Glutamatergic neuron (in vitro differentiated cells): Measurements from ENCODE around the gene VWA3B. TPM values are rescaled to one million over a fixed set of nuclear protein-coding genes. Genes with fewer than 3 reads are reported as not detected.
"Not testable (repeated sequence)": the region's sequence is repeated elsewhere in the genome, so short reads cannot be mapped to it uniquely, and the experiment has no call there.

Source experiments
- DNase-seq: peaks from one replicate; pipeline ENCODE4 v3.0.0; 2022
- H3K27ac Mint-ChIP-seq: one replicate; pipeline ENCODE4 v1.8.0; 2020; ENCODE audit warnings: mild to moderate bottlenecking, mixed read lengths, inconsistent platforms; ENCODE audit not compliant: unreplicated experiment
- H3K27me3 Mint-ChIP-seq: one replicate; pipeline ENCODE4 v1.8.0; 2020; ENCODE audit warnings: mild to moderate bottlenecking, moderate library complexity, mixed read lengths, inconsistent platforms; ENCODE audit not compliant: unreplicated experiment
- H3K36me3 Mint-ChIP-seq: one replicate; pipeline ENCODE4 v1.8.0; 2020; ENCODE audit warnings: mild to moderate bottlenecking, mixed read lengths, inconsistent platforms; ENCODE audit not compliant: unreplicated experiment
- H3K4me1 Mint-ChIP-seq: one replicate; pipeline ENCODE4 v1.8.0; 2020; ENCODE audit warnings: mild to moderate bottlenecking, low read depth, mixed read lengths, inconsistent platforms; ENCODE audit not compliant: unreplicated experiment
- H3K4me3 Mint-ChIP-seq: one replicate; pipeline ENCODE4 v1.8.0; 2020; ENCODE audit warnings: mild to moderate bottlenecking, mixed read lengths, inconsistent platforms; ENCODE audit not compliant: unreplicated experiment
- H3K9me3 Mint-ChIP-seq: one replicate; pipeline ENCODE4 v1.8.0; 2020; ENCODE audit warnings: mild to moderate bottlenecking, moderate library complexity, mixed read lengths, inconsistent platforms; ENCODE audit not compliant: unreplicated experiment
- total RNA-seq: library from RNA; stranded (reverse); fragmentation: NEBNext Ultra II Directional; extraction: Animal tissue kit (Norgen Biotek cat#: 25700); gene quantifications from one replicate; pipeline ENCODE4 v1.2.1, GENCODE V29; 2021; ENCODE audit not compliant: unreplicated experiment
- TF ChIP-seq, protein P1 (sequence below): fragments of 200-600 bp; sonication (generic); IDR thresholded peaks from one replicate; pipeline ENCODE4 v1.5.0; 2021; ENCODE audit not compliant: partially characterized antibody, unreplicated experiment

The VWA3B gene
- total RNA-seq, 1 donor from 2014 or later = not detected

DNA sequence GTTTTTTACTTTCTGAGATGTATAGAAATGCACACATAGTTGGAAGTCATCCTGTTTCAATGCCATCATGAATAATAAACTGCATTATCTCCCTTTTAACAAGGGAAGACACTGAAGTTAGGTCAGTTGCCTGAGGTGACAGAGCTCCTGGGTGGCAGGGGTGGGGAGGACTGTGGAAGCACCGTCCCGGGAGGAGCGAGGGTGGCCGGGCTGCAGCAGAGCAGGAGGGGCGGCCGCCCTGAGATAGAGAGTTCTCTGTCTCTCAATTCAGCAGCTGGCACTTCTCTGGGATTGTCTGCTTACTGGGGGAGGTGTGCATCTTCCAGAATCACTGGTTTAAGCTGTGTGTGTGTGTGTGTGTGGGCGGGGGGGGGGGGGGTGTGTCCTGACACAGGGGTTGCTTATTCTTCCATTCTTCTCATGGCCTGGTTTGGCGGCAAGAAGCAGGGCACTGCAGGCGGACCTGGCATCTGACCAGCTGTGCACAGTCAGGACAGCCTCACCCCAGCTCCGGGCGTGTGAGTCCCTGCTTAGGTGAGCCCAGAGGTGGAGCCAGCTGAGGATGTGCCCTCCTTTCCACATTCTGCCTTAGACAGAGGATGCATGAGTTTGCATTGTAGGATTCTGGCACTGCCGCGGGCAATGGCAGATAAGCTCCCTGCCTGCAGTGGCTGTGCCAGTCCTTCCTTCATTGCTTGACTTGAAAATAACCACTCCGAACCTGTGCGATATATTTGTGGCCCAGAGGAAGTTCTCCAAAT, 40.4 kb downstream of the VWA3B start:
- peaks cover 6% of the 10 kb centered on the region for H3K9me3 Mint-ChIP-seq
- H3K36me3 Mint-ChIP-seq = peaks cover 4% of the 10 kb centered on the region
- no peak overlapping the region for H3K27ac Mint-ChIP-seq
- no peak overlapping the region for H3K4me3 Mint-ChIP-seq
- TF ChIP-seq, protein P1, sequence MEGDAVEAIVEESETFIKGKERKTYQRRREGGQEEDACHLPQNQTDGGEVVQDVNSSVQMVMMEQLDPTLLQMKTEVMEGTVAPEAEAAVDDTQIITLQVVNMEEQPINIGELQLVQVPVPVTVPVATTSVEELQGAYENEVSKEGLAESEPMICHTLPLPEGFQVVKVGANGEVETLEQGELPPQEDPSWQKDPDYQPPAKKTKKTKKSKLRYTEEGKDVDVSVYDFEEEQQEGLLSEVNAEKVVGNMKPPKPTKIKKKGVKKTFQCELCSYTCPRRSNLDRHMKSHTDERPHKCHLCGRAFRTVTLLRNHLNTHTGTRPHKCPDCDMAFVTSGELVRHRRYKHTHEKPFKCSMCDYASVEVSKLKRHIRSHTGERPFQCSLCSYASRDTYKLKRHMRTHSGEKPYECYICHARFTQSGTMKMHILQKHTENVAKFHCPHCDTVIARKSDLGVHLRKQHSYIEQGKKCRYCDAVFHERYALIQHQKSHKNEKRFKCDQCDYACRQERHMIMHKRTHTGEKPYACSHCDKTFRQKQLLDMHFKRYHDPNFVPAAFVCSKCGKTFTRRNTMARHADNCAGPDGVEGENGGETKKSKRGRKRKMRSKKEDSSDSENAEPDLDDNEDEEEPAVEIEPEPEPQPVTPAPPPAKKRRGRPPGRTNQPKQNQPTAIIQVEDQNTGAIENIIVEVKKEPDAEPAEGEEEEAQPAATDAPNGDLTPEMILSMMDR = no peak
- DNase-seq = no peak
- H3K4me1 Mint-ChIP-seq = peaks cover 23% of the 10 kb centered on the region
- peaks cover 14% of the 10 kb centered on the region for H3K27me3 Mint-ChIP-seq

DNA sequence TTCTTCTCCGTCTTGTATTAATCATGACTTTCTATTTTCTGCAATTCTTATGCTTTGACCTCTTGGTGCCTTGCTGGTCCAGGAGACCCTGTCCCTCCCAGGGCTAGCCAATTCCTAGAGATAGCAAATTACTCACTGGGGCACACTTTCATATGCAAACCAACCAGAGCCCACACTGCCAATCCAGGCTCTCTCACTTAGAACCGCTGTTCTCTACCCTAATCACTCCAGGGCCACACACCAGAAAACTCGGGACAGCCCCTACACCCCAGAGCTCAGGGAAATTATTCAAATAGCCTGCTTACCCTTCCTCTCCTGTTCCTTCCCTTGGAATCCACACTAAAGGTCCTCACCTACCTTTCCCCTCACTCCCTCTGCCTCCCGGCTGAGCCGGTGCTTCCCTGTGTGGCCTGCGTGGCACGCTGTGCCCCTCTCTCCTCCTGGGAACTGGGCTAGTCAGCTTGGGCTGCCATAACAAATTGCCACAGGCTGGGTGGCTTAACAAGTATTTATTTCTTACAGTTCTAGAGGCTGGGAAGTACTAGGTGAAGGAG, 41.7 kb downstream of the VWA3B start:
- H3K4me1 Mint-ChIP-seq = peaks cover 28% of the 10 kb centered on the region
- H3K27ac Mint-ChIP-seq = no peak overlapping the region
- TF ChIP-seq, protein P1 = no peak
- H3K36me3 Mint-ChIP-seq = peaks cover 4% of the 10 kb centered on the region
- DNase-seq = no peak
- H3K4me3 Mint-ChIP-seq = no peak overlapping the region
- peaks cover 14% of the 10 kb centered on the region for H3K27me3 Mint-ChIP-seq
- peaks cover 6% of the 10 kb centered on the region for H3K9me3 Mint-ChIP-seq

DNA sequence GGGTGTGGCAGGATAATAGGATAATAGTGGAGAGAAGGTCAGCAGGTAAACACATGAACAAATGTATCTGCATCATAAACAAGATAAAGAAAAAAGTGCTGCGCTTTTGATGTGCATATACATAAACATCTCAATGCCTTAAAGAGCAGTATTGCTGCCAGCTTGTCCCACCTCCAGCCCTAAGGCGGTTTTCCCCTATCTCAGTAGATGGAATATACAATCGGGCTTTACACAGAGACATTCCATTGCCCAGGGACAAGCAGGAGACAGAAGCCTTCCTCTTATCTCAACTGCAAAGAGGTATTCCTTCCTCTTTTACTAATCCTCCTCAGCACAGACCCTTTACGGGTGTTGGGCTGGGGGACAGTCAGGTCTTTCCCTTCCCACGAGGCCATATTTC, 43.1 kb downstream of the VWA3B start:
- Mint-ChIP-seq H3K4me1 (peaks cover 40% of the 10 kb centered on the region), H3K27me3 (peaks cover 16% of the 10 kb centered on the region), H3K27ac (peak overlapping the region; percentile 80)
- not testable (repeated sequence) for H3K36me3 Mint-ChIP-seq, H3K9me3 Mint-ChIP-seq, DNase-seq, H3K4me3 Mint-ChIP-seq

DNA sequence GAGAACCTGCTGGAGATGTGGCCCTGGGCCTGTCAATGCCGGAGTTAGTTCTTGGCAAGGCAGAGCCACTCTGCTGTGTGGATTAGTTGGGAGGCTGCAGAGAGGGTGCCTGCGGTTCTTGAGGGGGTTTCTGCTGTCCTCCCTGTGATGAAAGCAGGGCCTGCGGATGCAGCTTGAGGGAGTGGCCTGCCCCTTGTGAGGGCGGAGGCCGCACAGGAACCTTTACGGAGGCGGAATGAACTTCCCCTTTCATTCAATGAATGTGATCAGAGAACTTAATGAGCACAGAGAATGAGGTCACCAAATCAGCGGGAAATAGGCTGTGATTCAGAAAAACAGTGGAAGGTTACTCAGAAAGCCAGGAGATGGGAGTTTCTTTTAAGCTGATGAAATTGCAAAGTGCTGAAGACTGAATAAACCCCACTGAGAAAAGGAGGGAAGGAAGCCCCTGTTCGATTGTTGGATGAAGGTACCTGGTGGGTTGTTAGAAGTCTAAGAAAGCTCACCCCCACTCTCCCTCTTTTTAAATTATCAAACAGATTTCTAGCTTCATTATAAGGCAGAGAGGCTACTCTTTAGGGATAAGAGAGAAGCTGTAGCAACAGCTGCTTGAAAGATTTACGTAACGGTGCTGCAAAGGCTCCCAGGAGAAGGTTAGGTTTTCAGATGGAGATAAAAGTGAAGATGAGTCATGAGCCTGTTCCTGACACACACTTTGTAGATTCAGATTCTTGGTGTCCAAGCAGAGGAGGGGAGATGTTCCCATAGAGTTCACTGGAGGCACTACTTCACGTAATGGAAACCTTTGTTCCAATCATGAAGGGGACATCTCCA, 47.4 kb downstream of the VWA3B start:
- Mint-ChIP-seq H3K4me1 (peaks cover 36% of the 10 kb centered on the region), H3K27ac (peak overlapping the region; percentile 44), H3K9me3 (peaks cover 3% of the 10 kb centered on the region), H3K4me3 (peak overlapping the region; percentile 27), H3K27me3 (peaks cover 8% of the 10 kb centered on the region), H3K36me3 (no peaks in the 10 kb centered on the region)
- TF ChIP-seq, protein P1 = no peak
- peak; percentile 25 for DNase-seq

DNA sequence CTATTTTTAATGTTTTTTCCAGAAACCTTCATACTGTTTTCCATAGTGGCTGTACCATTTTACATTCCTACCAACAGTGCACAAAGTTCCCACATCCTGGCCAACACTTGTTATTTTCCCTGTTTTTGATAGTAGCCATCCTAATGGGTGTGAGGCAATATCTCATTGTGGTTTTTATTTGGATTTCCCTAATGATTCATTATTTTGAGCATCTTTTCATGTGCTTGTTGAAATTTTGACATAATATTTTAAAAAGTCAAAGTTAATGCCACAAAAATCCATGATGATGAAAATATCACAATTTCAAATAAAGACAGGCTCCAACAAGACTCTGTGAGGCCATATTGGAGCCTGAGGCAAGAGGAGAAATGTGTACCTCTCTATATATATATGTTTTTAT, 50.2 kb downstream of the VWA3B start:
- Mint-ChIP-seq H3K9me3 (peaks cover 6% of the 10 kb centered on the region), H3K27me3 (peaks cover 7% of the 10 kb centered on the region), H3K27ac (no peak overlapping the region), H3K4me1 (peaks cover 23% of the 10 kb centered on the region), H3K36me3 (peaks cover 6% of the 10 kb centered on the region), H3K4me3 (no peak overlapping the region)
- TF ChIP-seq, protein P1 = no peak
- DNase-seq = no peak

DNA sequence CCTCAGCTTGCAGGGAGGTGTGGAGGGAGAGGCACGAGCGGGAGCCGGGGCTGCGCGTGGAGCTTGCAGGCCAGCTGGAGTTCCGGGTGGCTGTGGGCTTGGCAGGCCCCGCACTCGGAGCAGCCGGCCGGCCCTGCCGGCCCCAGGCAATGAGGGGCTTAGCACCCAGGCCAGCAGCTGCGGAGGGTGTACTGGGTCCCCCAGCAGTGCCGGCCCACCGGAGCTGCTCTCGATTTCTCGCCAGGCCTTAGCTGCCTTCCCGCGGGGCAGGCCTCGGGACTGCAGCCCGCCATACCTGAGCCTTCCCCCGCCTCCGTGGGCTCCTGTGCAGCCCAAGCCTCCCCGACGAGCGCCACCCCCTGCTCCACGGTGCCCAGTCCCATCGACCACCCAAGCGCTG, 52.0 kb downstream of the VWA3B start:
- not testable (repeated sequence) for DNase-seq, H3K4me3 Mint-ChIP-seq, H3K36me3 Mint-ChIP-seq, H3K27ac Mint-ChIP-seq, H3K27me3 Mint-ChIP-seq
- H3K9me3 Mint-ChIP-seq = peaks cover 10% of the 10 kb centered on the region
- H3K4me1 Mint-ChIP-seq = peaks cover 20% of the 10 kb centered on the region
